ENCODE data around the gene TBC1D9B.

DNA sequence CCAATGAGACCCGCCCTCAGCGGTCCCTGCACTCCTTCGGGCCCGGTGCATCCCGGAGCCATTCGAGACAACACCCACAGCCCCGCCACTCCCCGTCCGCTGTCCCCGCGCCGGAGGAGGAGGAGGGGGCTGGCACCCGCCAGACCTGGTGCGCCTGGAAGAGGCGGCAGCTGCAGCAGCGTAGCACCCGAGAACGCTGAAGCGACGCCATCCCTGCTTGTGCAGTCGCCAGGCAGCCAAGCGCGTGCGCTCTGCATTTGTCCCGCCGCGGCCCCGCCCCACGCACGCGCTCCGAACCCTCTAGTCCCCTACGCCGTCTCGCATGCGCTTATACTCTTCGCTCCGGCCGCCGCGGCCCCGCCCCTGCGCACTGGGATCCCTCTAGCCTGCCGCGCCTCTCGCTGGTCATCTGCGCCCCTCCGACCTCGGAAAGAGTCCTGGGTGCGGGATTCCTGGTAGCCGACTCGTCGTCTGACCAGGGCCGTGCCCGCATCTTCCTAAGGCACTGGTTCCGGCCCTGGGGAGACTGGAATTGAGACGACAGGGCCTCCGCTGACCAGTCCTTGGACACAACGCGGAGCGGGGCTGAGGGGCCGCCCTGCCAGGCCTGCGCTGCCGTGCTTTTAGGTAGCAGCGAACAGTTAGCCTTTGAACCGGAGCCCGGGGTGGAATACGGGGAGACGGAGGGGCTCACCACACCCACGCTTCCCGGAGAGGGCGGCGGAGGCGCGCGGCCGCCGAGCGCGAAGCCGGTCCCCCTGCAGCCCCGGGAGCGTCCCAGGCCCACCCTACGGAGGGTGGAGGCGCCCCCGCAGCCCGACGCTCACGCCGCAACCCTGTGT lies 48.9 kb downstream of the TBC1D9B start, which contains the start of gene MRNIP:
- TF ChIP-seq, protein P1, sequence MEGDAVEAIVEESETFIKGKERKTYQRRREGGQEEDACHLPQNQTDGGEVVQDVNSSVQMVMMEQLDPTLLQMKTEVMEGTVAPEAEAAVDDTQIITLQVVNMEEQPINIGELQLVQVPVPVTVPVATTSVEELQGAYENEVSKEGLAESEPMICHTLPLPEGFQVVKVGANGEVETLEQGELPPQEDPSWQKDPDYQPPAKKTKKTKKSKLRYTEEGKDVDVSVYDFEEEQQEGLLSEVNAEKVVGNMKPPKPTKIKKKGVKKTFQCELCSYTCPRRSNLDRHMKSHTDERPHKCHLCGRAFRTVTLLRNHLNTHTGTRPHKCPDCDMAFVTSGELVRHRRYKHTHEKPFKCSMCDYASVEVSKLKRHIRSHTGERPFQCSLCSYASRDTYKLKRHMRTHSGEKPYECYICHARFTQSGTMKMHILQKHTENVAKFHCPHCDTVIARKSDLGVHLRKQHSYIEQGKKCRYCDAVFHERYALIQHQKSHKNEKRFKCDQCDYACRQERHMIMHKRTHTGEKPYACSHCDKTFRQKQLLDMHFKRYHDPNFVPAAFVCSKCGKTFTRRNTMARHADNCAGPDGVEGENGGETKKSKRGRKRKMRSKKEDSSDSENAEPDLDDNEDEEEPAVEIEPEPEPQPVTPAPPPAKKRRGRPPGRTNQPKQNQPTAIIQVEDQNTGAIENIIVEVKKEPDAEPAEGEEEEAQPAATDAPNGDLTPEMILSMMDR (IDR thresholded peaks at IDR 0.05), result peak in 1 of 3 experiments; percentile 48
- TF ChIP-seq POLR2A (IDR thresholded peaks at IDR 0.05) (peak; percentile 31 to 61), POLR2AphosphoS5 (IDR thresholded peaks at IDR 0.05; ENCODE audit: insufficient read depth in 1 of 2, low read depth in 1 of 2) (peak; percentile 92 to 97)

Data from vagina (tissue), 2 donors.